Osteocyte (in vitro differentiated cells): ENCODE results near the gene PSMB11. TPM values are rescaled to one million over a fixed set of nuclear protein-coding genes. Genes with fewer than 3 reads are reported as not detected.

Experiments
- DNase-seq: peaks from one replicate; pipeline ENCODE4 v3.0.0; 2021; ENCODE audit warnings: mixed read lengths; ENCODE audit not compliant: unreplicated experiment; ENCODE audit errors: extremely low spot score
- H3K27ac Mint-ChIP-seq: one replicate; pipeline ENCODE4 v1.8.0; 2021; ENCODE audit warnings: mild to moderate bottlenecking, mixed read lengths; ENCODE audit not compliant: unreplicated experiment
- H3K27me3 Mint-ChIP-seq: one replicate; pipeline ENCODE4 v1.8.0; 2021; ENCODE audit warnings: mixed read lengths; ENCODE audit not compliant: unreplicated experiment
- H3K36me3 Mint-ChIP-seq: one replicate; pipeline ENCODE4 v1.8.0; 2021; ENCODE audit warnings: mixed read lengths; ENCODE audit not compliant: unreplicated experiment
- H3K4me1 Mint-ChIP-seq: one replicate; pipeline ENCODE4 v1.8.0; 2021; ENCODE audit warnings: mixed read lengths; ENCODE audit not compliant: unreplicated experiment
- H3K4me3 Mint-ChIP-seq: one replicate; pipeline ENCODE4 v1.8.0; 2021; ENCODE audit warnings: mild to moderate bottlenecking, moderate library complexity, mixed read lengths; ENCODE audit not compliant: unreplicated experiment
- H3K9me3 Mint-ChIP-seq: one replicate; pipeline ENCODE4 v1.8.0; 2021; ENCODE audit warnings: mixed read lengths; ENCODE audit not compliant: unreplicated experiment
- CTCF ChIP-seq: fragments of 200-600 bp; sonication (generic); IDR thresholded peaks from 2 replicates; pipeline ENCODE4 v1.5.0; 2021; ENCODE audit warnings: antibody characterized with exemption, mild to moderate bottlenecking, moderate library complexity
- total RNA-seq: library from RNA; stranded (reverse); gene quantifications from 2 replicates; pipeline ENCODE4 v1.2.1, GENCODE V29; 2021

The PSMB11 gene
- total RNA-seq, 1 donor from 2014 or later: not detected

GRCh38 chr14:23078692-23079116 lies 36.7 kb downstream of the PSMB11 start:
- no peak for TF ChIP-seq CTCF
- no peak for DNase-seq
- H3K36me3 Mint-ChIP-seq: peaks cover 52% of the 10 kb centered on the region
- peaks cover 29% of the 10 kb centered on the region for H3K4me1 Mint-ChIP-seq
- H3K4me3 Mint-ChIP-seq: peak overlapping the region; percentile 14
- H3K27me3 Mint-ChIP-seq: no peaks in the 10 kb centered on the region
- peak overlapping the region; percentile 86 for H3K27ac Mint-ChIP-seq
- H3K9me3 Mint-ChIP-seq: no peaks in the 10 kb centered on the region

- no peaks in the 10 kb centered on the region for H3K27me3 Mint-ChIP-seq
- peaks cover 29% of the 10 kb centered on the region for H3K4me1 Mint-ChIP-seq
- no peaks in the 10 kb centered on the region for H3K9me3 Mint-ChIP-seq
- TF ChIP-seq CTCF: no peak
- H3K36me3 Mint-ChIP-seq: peaks cover 48% of the 10 kb centered on the region
- no peak overlapping the region for H3K4me3 Mint-ChIP-seq
- H3K27ac Mint-ChIP-seq: peak overlapping the region; percentile 86
- no peak for DNase-seq
Measured at GRCh38 chr14:23079716-23080115, 37.7 kb downstream of the PSMB11 start.

GRCh38 chr14:23080474-23080873 lies 38.5 kb downstream of the PSMB11 start:
- H3K4me3 Mint-ChIP-seq: no peak overlapping the region
- no peaks in the 10 kb centered on the region for H3K27me3 Mint-ChIP-seq

GRCh38 chr14:23085458-23085857 lies 43.4 kb downstream of the PSMB11 start:
- Mint-ChIP-seq H3K36me3 (peaks cover 45% of the 10 kb centered on the region), H3K27me3 (no peaks in the 10 kb centered on the region), H3K27ac (no peak overlapping the region), H3K9me3 (no peaks in the 10 kb centered on the region), H3K4me1 (peaks cover 3% of the 10 kb centered on the region), H3K4me3 (no peak overlapping the region)
- no peak for TF ChIP-seq CTCF
- DNase-seq: no peak

More at GRCh38 chr14:23080474-23080873, 38.5 kb downstream of the PSMB11 start:
- TF ChIP-seq CTCF: no peak
- Mint-ChIP-seq H3K27ac (peak overlapping the region; percentile 86), H3K36me3 (peaks cover 46% of the 10 kb centered on the region), H3K9me3 (no peaks in the 10 kb centered on the region), H3K4me1 (peaks cover 29% of the 10 kb centered on the region)
- no peak for DNase-seq

- H3K9me3 Mint-ChIP-seq: no peaks in the 10 kb centered on the region
- H3K4me3 Mint-ChIP-seq: no peak overlapping the region
- no peak overlapping the region for H3K27ac Mint-ChIP-seq
- H3K27me3 Mint-ChIP-seq: no peaks in the 10 kb centered on the region
- H3K36me3 Mint-ChIP-seq: peaks cover 39% of the 10 kb centered on the region
- TF ChIP-seq CTCF: no peak
- H3K4me1 Mint-ChIP-seq: no peaks in the 10 kb centered on the region
- DNase-seq: no peak
Measured at GRCh38 chr14:23086565-23086964, 44.6 kb downstream of the PSMB11 start.
